ENCODE results near the gene CD46.
A peak's percentile ranks its signal among the peaks of the same experiment; 100 is the strongest.

Gene CD46

GRCh38 chr1:207793327-207793726 lies 41.5 kb downstream of the CD46 start:
- no peak overlapping the region for H3K4me3 ChIP-seq (ENCODE audit: low read length)
- TF ChIP-seq CTCF (IDR thresholded peaks at IDR 0.05; ENCODE audit: insufficient read depth, low read depth, low read length, missing control alignments) = no peak
- DNase-seq (ENCODE audit: low read depth) = no peak

GRCh38 chr1:207794861-207795260 lies 43.0 kb downstream of the CD46 start:
- no peak overlapping the region for H3K4me3 ChIP-seq (ENCODE audit: low read length)
- DNase-seq (ENCODE audit: low read depth) = no peak
- no peak for TF ChIP-seq CTCF (IDR thresholded peaks at IDR 0.05; ENCODE audit: insufficient read depth, low read depth, low read length, missing control alignments)

GRCh38 chr1:207797229-207797973 lies 45.5 kb downstream of the CD46 start:
- peak; percentile 86 for TF ChIP-seq CTCF (IDR thresholded peaks at IDR 0.05; ENCODE audit: insufficient read depth, low read depth, low read length, missing control alignments)
- peak; percentile 90 for DNase-seq (ENCODE audit: low read depth)
- H3K4me3 ChIP-seq (ENCODE audit: low read length) = no peak overlapping the region

GRCh38 chr1:207798847-207799246 lies 47.0 kb downstream of the CD46 start:
- no peak overlapping the region for H3K4me3 ChIP-seq (ENCODE audit: low read length)
- TF ChIP-seq CTCF (IDR thresholded peaks at IDR 0.05; ENCODE audit: insufficient read depth, low read depth, low read length, missing control alignments) = no peak
- no peak for DNase-seq (ENCODE audit: low read depth)

- H3K4me3 ChIP-seq (ENCODE audit: low read length) = no peak overlapping the region
- TF ChIP-seq CTCF (IDR thresholded peaks at IDR 0.05; ENCODE audit: insufficient read depth, low read depth, low read length, missing control alignments) = no peak
- DNase-seq (ENCODE audit: low read depth) = no peak
Measured at GRCh38 chr1:207799989-207800648, 48.3 kb downstream of the CD46 start.

- H3K4me3 ChIP-seq (ENCODE audit: low read length) = no peak overlapping the region
- no peak for TF ChIP-seq CTCF (IDR thresholded peaks at IDR 0.05; ENCODE audit: insufficient read depth, low read depth, low read length, missing control alignments)
- no peak for DNase-seq (ENCODE audit: low read depth)
Measured at GRCh38 chr1:207801819-207802218, 50.0 kb downstream of the CD46 start.

Measured in epithelial cell of esophagus (primary cell).